HepG2 (cell line): ENCODE measurements around the gene BABAM1. TPM values are rescaled to one million over a fixed set of nuclear protein-coding genes. Genes with fewer than 3 reads are reported as not detected.

Experiments
- BRD4 ChIP-seq: sonication (generic); formaldehyde crosslinking; IDR thresholded peaks from 2 replicates; pipeline ENCODE4 v1.4.0; 2020; ENCODE audit warnings: missing genetic modification reagents
- MEF2D ChIP-seq: sonication (generic); formaldehyde crosslinking; IDR thresholded peaks from 2 replicates; pipeline ENCODE4 v1.5.1; 2020; ENCODE audit warnings: mild to moderate bottlenecking, missing genetic modification reagents
- NFRKB ChIP-seq: fragments of 450-650 bp; IDR thresholded peaks from 2 replicates; pipeline ENCODE4 v1.6.1; 2017
- PHB2 ChIP-seq: fragments of 450-650 bp; IDR thresholded peaks from 2 replicates; pipeline ENCODE4 v1.6.1; 2018; ENCODE audit not compliant: partially characterized antibody
- POLR2G ChIP-seq: fragments of 200-400 bp; formaldehyde crosslinking; IDR thresholded peaks from 2 replicates; pipeline ENCODE4 v1.6.1; 2018; ENCODE audit warnings: mild to moderate bottlenecking, low read depth, low read length, moderate library complexity
- SAFB2 ChIP-seq: sonication (generic); formaldehyde crosslinking; IDR thresholded peaks from 2 replicates; pipeline ENCODE4 v1.5.1; 2020; ENCODE audit warnings: missing genetic modification reagents, low read depth, mild to moderate bottlenecking, borderline replicate concordance
- TBP ChIP-seq: sonication (generic); formaldehyde crosslinking; IDR thresholded peaks from 2 replicates; pipeline ENCODE4 v1.5.0; 2020; ENCODE audit warnings: missing genetic modification reagents
- ZEB1 ChIP-seq: IDR thresholded peaks from 2 replicates; pipeline ENCODE4 v1.6.1; 2012; ENCODE audit warnings: mild to moderate bottlenecking, low read depth, inconsistent platforms; ENCODE audit not compliant: insufficient replicate concordance
- ZFP41 ChIP-seq: sonication (generic); formaldehyde crosslinking; IDR thresholded peaks from 2 replicates; pipeline ENCODE4 v1.4.0; 2020; ENCODE audit warnings: mild to moderate bottlenecking, missing genetic modification reagents, borderline replicate concordance
- ZNF234 ChIP-seq: sonication (generic); formaldehyde crosslinking; conservative IDR thresholded peaks from 2 replicates; pipeline ENCODE4 v1.5.1; 2020; ENCODE audit warnings: mild to moderate bottlenecking, missing genetic modification reagents
- ZNF260 ChIP-seq: sonication (generic); formaldehyde crosslinking; IDR thresholded peaks from 2 replicates; pipeline ENCODE4 v1.4.0; 2020; ENCODE audit warnings: missing genetic modification reagents, low read depth, mild to moderate bottlenecking, borderline replicate concordance
- ZNF776 ChIP-seq: sonication (generic); formaldehyde crosslinking; IDR thresholded peaks from 2 replicates; pipeline ENCODE4 v1.4.0; 2020; ENCODE audit warnings: mild to moderate bottlenecking, missing genetic modification reagents
- ZSCAN21 ChIP-seq: sonication (generic); formaldehyde crosslinking; IDR thresholded peaks from 2 replicates; pipeline ENCODE4 v1.8.0; 2022; ENCODE audit warnings: mild to moderate bottlenecking, missing genetic modification reagents, moderate library complexity, borderline replicate concordance
- polyA plus RNA-seq, 8 experiments: library from polyadenylated mRNA; depleted of rRNA in 3 of 8; stranded (reverse) in 7 of 8; unstranded in 1 of 8; fragments of >200 nt; fragmentation: Illumina TruSeq in 4 of 8; extraction: Trizol in 4 of 8; gene quantifications; 2 replicates each; pipeline versions ENCODE4 v1.2.1 to v1.2.3, GENCODE V29; 2011 to 2016; ENCODE audit warnings: low read depth in 4 of 8, missing spikeins in 1 of 8, mixed read lengths in 1 of 8; ENCODE audit not compliant: insufficient read depth in 1 of 8
- total RNA-seq, 5 experiments: library from RNA; depleted of rRNA; stranded (reverse); fragments of >200 nt; fragmentation: Illumina TruSeq; extraction: Trizol; gene quantifications; 2 replicates each; pipeline ENCODE4 v1.2.3, GENCODE V29; 2016; ENCODE audit warnings: low read depth in 1 of 5
- TF ChIP-seq, protein P1 (sequence below): sonication (generic); formaldehyde crosslinking; conservative IDR thresholded peaks from 2 replicates; pipeline ENCODE4 v1.8.1; 2023; ENCODE audit warnings: missing genetic modification reagents
- TF ChIP-seq, protein P2 (sequence below): sonication (generic); formaldehyde crosslinking; IDR thresholded peaks from 2 replicates; pipeline ENCODE4 v1.4.0; 2020; ENCODE audit warnings: missing genetic modification reagents
- TF ChIP-seq, protein P3 (sequence below): sonication (generic); formaldehyde crosslinking; IDR thresholded peaks from 2 replicates; pipeline ENCODE4 v1.4.0; 2020; ENCODE audit warnings: missing genetic modification reagents
- TF ChIP-seq, protein P4 (sequence below): sonication (generic); formaldehyde crosslinking; IDR thresholded peaks from 2 replicates; pipeline ENCODE4 v1.5.0; 2020; ENCODE audit warnings: missing genetic modification reagents, mild to moderate bottlenecking, borderline replicate concordance
- TF ChIP-seq, protein P5 (sequence below): sonication (generic); formaldehyde crosslinking; IDR thresholded peaks from 2 replicates; pipeline ENCODE4 v1.5.1; 2020; ENCODE audit warnings: mild to moderate bottlenecking, missing genetic modification reagents, moderate library complexity

The BABAM1 gene
- total and polyA plus RNA-seq, 2 of the 13 experiments (the other 11 are each of a cell fraction or from before 2014, with no cell fraction given) = 70.0 to 82.0 TPM

DNA sequence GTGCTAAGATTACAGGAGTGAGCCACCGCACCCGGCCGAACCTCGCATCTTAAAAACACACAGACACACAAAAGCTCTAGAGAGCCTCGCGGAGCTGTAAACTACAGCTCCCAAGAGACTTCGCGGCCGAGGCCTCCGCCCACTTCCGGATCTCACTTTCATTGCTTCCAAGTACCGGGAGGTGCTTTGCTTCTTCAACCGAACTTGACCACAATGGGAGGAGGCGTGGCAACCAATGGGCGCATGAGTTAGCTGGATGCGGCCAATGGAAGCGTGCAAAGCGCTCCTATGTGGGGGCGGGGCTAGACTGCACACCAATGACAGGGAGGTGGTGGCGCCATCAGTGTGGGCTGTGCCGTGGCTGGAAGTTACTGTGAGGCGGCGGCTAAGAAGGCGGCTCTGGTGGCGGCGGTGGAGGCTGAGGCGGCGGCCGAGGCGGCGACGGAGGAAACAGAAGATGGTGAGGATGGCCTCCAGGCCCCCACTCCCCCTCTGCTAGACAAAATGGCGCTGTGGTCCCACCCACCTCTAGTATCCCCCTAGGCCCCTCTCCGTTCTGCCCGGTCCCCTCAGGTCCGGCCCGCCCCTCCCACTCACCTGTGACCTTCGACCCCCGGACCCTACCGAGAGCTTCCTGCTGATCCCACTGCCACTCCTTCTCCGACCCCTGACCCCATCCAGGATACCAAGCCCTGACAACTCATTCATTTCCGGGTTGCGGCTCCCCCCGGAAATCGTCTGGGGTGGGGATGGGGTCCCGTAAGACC is 42.1 kb downstream of the BABAM1 start, which contains the start of gene DDA1 (continued):
- TF ChIP-seq, protein P1, sequence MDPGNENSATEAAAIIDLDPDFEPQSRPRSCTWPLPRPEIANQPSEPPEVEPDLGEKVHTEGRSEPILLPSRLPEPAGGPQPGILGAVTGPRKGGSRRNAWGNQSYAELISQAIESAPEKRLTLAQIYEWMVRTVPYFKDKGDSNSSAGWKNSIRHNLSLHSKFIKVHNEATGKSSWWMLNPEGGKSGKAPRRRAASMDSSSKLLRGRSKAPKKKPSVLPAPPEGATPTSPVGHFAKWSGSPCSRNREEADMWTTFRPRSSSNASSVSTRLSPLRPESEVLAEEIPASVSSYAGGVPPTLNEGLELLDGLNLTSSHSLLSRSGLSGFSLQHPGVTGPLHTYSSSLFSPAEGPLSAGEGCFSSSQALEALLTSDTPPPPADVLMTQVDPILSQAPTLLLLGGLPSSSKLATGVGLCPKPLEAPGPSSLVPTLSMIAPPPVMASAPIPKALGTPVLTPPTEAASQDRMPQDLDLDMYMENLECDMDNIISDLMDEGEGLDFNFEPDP (CRISPR knock-in tag) = peak; percentile 97
- TF ChIP-seq POLR2G (peak; percentile 80), ZNF234 (CRISPR knock-in tag) (no peak), ZSCAN21 (CRISPR knock-in tag) (peak; percentile 76; the same call in 1 of the 2 replicates), ZNF776 (CRISPR knock-in tag) (peak; percentile 13; the same call in 1 of the 2 replicates), ZNF260 (no peak), ZFP41 (no peak; the same call in 1 of the 2 replicates), BRD4 (no peak), TBP (CRISPR knock-in tag) (no peak), SAFB2 (CRISPR knock-in tag) (no peak), ZEB1 (no peak), NFRKB (no peak), MEF2D (no peak), PHB2 (no peak)
- TF ChIP-seq, protein P2, sequence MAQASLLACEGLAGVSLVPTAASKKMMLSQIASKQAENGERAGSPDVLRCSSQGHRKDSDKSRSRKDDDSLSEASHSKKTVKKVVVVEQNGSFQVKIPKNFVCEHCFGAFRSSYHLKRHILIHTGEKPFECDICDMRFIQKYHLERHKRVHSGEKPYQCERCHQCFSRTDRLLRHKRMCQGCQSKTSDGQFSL (CRISPR knock-in tag) = no peak
- TF ChIP-seq, protein P3, sequence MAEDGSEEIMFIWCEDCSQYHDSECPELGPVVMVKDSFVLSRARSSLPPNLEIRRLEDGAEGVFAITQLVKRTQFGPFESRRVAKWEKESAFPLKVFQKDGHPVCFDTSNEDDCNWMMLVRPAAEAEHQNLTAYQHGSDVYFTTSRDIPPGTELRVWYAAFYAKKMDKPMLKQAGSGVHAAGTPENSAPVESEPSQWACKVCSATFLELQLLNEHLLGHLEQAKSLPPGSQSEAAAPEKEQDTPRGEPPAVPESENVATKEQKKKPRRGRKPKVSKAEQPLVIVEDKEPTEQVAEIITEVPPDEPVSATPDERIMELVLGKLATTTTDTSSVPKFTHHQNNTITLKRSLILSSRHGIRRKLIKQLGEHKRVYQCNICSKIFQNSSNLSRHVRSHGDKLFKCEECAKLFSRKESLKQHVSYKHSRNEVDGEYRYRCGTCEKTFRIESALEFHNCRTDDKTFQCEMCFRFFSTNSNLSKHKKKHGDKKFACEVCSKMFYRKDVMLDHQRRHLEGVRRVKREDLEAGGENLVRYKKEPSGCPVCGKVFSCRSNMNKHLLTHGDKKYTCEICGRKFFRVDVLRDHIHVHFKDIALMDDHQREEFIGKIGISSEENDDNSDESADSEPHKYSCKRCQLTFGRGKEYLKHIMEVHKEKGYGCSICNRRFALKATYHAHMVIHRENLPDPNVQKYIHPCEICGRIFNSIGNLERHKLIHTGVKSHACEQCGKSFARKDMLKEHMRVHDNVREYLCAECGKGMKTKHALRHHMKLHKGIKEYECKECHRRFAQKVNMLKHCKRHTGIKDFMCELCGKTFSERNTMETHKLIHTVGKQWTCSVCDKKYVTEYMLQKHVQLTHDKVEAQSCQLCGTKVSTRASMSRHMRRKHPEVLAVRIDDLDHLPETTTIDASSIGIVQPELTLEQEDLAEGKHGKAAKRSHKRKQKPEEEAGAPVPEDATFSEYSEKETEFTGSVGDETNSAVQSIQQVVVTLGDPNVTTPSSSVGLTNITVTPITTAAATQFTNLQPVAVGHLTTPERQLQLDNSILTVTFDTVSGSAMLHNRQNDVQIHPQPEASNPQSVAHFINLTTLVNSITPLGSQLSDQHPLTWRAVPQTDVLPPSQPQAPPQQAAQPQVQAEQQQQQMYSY (CRISPR knock-in tag) = no peak
- TF ChIP-seq, protein P4, sequence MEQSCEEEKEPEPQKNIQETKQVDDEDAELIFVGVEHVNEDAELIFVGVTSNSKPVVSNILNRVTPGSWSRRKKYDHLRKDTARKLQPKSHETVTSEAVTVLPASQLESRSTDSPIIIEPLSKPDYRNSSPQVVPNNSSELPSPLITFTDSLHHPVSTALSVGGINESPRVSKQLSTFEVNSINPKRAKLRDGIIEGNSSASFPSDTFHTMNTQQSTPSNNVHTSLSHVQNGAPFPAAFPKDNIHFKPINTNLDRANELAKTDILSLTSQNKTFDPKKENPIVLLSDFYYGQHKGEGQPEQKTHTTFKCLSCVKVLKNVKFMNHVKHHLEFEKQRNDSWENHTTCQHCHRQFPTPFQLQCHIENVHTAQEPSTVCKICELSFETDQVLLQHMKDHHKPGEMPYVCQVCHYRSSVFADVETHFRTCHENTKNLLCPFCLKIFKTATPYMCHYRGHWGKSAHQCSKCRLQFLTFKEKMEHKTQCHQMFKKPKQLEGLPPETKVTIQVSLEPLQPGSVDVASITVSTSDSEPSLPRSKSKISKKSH (CRISPR knock-in tag) = no peak
- TF ChIP-seq, protein P5, sequence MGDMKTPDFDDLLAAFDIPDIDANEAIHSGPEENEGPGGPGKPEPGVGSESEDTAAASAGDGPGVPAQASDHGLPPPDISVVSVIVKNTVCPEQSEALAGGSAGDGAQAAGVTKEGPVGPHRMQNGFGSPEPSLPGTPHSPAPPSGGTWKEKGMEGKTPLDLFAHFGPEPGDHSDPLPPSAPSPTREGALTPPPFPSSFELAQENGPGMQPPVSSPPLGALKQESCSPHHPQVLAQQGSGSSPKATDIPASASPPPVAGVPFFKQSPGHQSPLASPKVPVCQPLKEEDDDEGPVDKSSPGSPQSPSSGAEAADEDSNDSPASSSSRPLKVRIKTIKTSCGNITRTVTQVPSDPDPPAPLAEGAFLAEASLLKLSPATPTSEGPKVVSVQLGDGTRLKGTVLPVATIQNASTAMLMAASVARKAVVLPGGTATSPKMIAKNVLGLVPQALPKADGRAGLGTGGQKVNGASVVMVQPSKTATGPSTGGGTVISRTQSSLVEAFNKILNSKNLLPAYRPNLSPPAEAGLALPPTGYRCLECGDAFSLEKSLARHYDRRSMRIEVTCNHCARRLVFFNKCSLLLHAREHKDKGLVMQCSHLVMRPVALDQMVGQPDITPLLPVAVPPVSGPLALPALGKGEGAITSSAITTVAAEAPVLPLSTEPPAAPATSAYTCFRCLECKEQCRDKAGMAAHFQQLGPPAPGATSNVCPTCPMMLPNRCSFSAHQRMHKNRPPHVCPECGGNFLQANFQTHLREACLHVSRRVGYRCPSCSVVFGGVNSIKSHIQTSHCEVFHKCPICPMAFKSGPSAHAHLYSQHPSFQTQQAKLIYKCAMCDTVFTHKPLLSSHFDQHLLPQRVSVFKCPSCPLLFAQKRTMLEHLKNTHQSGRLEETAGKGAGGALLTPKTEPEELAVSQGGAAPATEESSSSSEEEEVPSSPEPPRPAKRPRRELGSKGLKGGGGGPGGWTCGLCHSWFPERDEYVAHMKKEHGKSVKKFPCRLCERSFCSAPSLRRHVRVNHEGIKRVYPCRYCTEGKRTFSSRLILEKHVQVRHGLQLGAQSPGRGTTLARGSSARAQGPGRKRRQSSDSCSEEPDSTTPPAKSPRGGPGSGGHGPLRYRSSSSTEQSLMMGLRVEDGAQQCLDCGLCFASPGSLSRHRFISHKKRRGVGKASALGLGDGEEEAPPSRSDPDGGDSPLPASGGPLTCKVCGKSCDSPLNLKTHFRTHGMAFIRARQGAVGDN = peak; percentile 80
